ENCODE results near the gene ADSS1. TPM values are rescaled to one million over a fixed set of nuclear protein-coding genes. Genes with fewer than 3 reads are reported as not detected.

Gene ADSS1
- total RNA-seq, 1 donor from 2014 or later = 3.7 TPM

DNA sequence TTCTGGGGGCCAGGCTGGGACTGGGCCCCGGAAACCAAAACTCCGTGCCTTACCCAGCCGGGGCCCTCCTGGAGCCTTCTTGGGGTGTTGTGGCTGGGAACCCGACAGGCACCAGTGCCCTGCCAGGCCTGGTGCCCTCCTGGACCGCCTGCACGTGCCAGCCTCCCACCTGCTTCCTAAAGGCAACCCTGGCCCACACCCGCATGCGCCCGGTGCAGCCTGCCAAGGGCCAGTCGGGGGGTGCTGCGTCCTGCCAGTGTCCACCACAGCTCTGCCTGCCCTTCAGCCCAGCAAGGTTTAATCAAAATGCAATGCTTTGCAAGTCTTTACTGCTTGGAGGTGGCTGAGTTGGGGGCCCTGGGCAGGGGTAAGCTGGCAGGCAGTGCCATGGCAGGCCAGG is 5.2 kb upstream of the ADSS1 start:
- H3K9me3 Mint-ChIP-seq (ENCODE audit: unreplicated experiment) = no peaks in the 10 kb centered on the region
- no peak overlapping the region for H3K27ac Mint-ChIP-seq (ENCODE audit: unreplicated experiment)
- H3K4me3 Mint-ChIP-seq (ENCODE audit: unreplicated experiment) = no peak overlapping the region
- TF ChIP-seq, protein P1, sequence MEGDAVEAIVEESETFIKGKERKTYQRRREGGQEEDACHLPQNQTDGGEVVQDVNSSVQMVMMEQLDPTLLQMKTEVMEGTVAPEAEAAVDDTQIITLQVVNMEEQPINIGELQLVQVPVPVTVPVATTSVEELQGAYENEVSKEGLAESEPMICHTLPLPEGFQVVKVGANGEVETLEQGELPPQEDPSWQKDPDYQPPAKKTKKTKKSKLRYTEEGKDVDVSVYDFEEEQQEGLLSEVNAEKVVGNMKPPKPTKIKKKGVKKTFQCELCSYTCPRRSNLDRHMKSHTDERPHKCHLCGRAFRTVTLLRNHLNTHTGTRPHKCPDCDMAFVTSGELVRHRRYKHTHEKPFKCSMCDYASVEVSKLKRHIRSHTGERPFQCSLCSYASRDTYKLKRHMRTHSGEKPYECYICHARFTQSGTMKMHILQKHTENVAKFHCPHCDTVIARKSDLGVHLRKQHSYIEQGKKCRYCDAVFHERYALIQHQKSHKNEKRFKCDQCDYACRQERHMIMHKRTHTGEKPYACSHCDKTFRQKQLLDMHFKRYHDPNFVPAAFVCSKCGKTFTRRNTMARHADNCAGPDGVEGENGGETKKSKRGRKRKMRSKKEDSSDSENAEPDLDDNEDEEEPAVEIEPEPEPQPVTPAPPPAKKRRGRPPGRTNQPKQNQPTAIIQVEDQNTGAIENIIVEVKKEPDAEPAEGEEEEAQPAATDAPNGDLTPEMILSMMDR (IDR thresholded peaks at IDR 0.05) = no peak
- H3K27me3 Mint-ChIP-seq (ENCODE audit: unreplicated experiment) = no peaks in the 10 kb centered on the region
- no peak for DNase-seq (ENCODE audit: extremely low spot score, unreplicated experiment)
- H3K4me1 Mint-ChIP-seq (ENCODE audit: unreplicated experiment) = peaks cover 11% of the 10 kb centered on the region
- peaks cover 16% of the 10 kb centered on the region for H3K36me3 Mint-ChIP-seq (ENCODE audit: unreplicated experiment)

DNA sequence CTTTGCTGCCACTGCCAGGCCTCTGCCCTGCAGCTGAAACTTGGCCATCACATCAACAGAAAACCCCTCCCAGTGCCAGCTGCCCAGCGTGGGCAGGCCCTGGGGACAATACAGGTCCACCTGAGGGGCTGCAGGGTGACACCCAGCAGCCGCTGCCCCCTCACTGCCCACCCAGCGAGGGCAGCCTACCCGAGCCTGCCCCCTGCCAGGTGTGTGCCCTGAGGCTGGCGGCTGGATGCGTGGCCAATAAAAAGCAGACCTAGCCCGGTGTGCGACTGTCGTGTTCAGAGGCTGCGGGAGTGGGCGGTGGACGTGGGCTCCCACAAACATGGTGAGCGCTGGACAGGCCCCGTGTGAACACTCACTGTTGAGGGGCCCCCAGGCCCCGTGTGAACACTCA is 4.7 kb upstream of the ADSS1 start:
- TF ChIP-seq, protein P1 (IDR thresholded peaks at IDR 0.05) = no peak
- Mint-ChIP-seq H3K27ac (ENCODE audit: unreplicated experiment) (no peak overlapping the region), H3K27me3 (ENCODE audit: unreplicated experiment) (no peaks in the 10 kb centered on the region), H3K36me3 (ENCODE audit: unreplicated experiment) (peaks cover 13% of the 10 kb centered on the region), H3K4me3 (ENCODE audit: unreplicated experiment) (no peak overlapping the region), H3K9me3 (ENCODE audit: unreplicated experiment) (no peaks in the 10 kb centered on the region), H3K4me1 (ENCODE audit: unreplicated experiment) (peaks cover 11% of the 10 kb centered on the region)
- DNase-seq (ENCODE audit: extremely low spot score, unreplicated experiment) = no peak

DNA sequence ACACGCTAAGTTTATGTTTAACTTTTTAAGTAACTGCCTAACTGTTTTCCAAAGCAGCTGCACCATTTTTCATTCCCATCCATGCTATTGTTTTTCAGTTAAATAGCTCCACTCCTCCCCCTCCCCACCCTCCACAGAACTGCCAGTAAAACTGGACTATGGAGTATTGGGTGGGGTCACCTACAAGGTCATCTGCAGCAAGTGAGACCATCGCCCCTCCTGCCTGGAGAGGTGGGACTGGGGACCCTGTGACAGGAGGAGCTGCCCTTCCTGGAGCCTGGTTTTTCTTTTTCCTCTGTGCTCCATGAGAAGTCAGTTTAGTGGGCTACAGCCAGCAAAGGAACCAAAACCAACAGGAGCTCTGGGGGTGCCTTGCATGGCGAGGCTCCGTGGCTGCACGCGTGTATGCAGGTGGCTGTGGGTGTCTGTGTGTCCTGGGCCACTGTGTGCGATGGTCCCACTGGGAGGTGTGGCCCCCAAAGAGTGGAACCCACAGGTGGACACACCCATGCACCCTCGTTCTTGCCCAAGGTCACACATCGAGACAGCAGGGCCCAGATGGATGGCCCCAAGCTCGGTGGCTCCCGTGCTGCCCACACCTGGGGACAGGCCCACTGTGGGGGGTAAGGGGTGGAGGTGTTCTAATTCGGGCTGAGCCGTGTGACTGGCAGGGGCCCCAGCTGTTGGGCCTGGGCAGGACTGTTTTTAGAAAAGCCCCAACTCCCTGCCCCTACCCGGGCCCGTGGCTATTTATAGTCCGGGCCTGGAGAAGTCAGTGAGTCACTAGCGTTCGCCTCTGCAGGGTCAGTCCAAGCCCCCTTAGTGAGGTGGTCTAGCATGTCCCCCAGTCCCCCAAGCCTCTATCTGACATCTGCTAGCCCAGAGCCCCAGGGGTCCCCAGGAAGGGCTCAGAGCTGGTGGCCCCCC is 2.3 kb upstream of the ADSS1 start:
- no peak overlapping the region for H3K4me3 Mint-ChIP-seq (ENCODE audit: unreplicated experiment)
- no peaks in the 10 kb centered on the region for H3K27me3 Mint-ChIP-seq (ENCODE audit: unreplicated experiment)

DNA sequence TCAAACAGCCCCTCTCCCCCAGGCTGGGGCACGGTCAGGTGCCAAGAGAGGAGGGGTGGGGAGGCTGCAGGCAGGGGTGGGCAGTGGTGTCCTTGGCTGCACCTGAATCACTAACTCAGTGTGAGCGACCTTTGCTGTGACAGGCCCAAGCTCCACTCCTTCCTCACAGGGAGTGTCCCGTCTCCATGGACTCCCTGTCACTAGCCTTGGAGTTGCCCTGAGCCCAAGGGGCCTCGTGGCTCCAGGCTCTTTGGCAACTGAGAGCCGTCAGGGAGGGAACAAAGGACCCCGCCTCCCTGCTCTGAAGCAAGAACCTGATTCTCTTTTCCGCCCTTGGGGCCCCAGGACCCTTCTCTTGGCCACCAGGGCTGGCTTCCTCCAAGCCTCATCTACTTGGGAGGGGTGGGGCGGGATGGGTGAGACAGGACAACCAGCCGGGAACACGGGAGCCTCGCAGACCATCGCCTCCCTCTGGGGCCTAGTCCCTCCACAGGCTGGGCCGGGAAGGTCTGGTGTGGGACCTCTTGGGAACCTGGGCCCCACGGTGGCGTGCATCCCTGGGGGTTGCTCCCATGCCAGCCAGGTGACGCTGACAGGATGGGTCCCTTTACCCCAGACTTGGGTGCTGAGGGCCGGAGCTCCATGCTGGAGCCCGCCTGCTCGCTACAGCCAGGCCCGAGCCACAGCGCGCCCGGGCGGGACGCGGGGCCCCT is 935 bp upstream of the ADSS1 start:
- no peak overlapping the region for H3K27ac Mint-ChIP-seq (ENCODE audit: unreplicated experiment)
- DNase-seq (ENCODE audit: extremely low spot score, unreplicated experiment) = no peak
- no peak overlapping the region for H3K4me3 Mint-ChIP-seq (ENCODE audit: unreplicated experiment)
- peaks cover 3% of the 10 kb centered on the region for H3K27me3 Mint-ChIP-seq (ENCODE audit: unreplicated experiment)
- H3K36me3 Mint-ChIP-seq (ENCODE audit: unreplicated experiment) = peaks cover 6% of the 10 kb centered on the region
- TF ChIP-seq, protein P1 (IDR thresholded peaks at IDR 0.05) = no peak
- no peaks in the 10 kb centered on the region for H3K9me3 Mint-ChIP-seq (ENCODE audit: unreplicated experiment)
- H3K4me1 Mint-ChIP-seq (ENCODE audit: unreplicated experiment) = peaks cover 19% of the 10 kb centered on the region

More for the DNA sequence above, 2.3 kb upstream of the ADSS1 start:
- H3K4me1 Mint-ChIP-seq (ENCODE audit: unreplicated experiment) = peaks cover 19% of the 10 kb centered on the region
- no peak for DNase-seq (ENCODE audit: extremely low spot score, unreplicated experiment)
- H3K9me3 Mint-ChIP-seq (ENCODE audit: unreplicated experiment) = no peaks in the 10 kb centered on the region
- TF ChIP-seq, protein P1 (IDR thresholded peaks at IDR 0.05) = no peak
- H3K36me3 Mint-ChIP-seq (ENCODE audit: unreplicated experiment) = peaks cover 10% of the 10 kb centered on the region
- no peak overlapping the region for H3K27ac Mint-ChIP-seq (ENCODE audit: unreplicated experiment)

Data from osteocyte (in vitro differentiated cells).